Stimulated activated CD8-positive, alpha-beta memory T cell treated with anti-CD3 and anti-CD28 coated beads, Interleukin-7, amount 100 ng/mL, for 24 hours (primary cell): ENCODE data around the gene KIF18B.
A peak's percentile ranks its signal among the peaks of the same experiment; 100 is the strongest.

Experiments used
- DNase-seq: peaks from one replicate; pipeline ENCODE4 v3.0.0-alpha.2; 2020; ENCODE audit warnings: low read depth

The KIF18B gene

GRCh38 chr17:44947461-44948314 is at the start of gene KIF18B:
Gene KIF18B, minus strand, starts transcription at chr17:44947773. Its CDS starts 11,429 bp downstream, at chr17:44936344.
- peak; percentile 78 for DNase-seq

- no peak for DNase-seq
These were observed 48.7 kb upstream of the KIF18B start for GRCh38 chr17:44996304-44996703.

- no peak for DNase-seq
These were observed 47.9 kb upstream of the KIF18B start for GRCh38 chr17:44995436-44996001.

GRCh38 chr17:44992242-44992939 is 44.8 kb upstream of the KIF18B start:
- DNase-seq, result no peak

GRCh38 chr17:44990994-44991393 is 43.4 kb upstream of the KIF18B start:
- no peak for DNase-seq

GRCh38 chr17:44989552-44990138 is 42.1 kb upstream of the KIF18B start:
- no peak for DNase-seq

GRCh38 chr17:44988044-44988942 is 40.7 kb upstream of the KIF18B start:
- DNase-seq, result no peak

GRCh38 chr17:44983563-44983962 is 36.0 kb upstream of the KIF18B start:
- no peak for DNase-seq

GRCh38 chr17:44982113-44982702 is 34.6 kb upstream of the KIF18B start:
- no peak for DNase-seq

GRCh38 chr17:44981221-44981968 is 33.8 kb upstream of the KIF18B start:
- DNase-seq, result no peak

- DNase-seq, result no peak
These were observed 31.9 kb upstream of the KIF18B start for GRCh38 chr17:44979426-44979995.

- DNase-seq, result no peak
These were observed 31.2 kb upstream of the KIF18B start for GRCh38 chr17:44978807-44979206.

- DNase-seq, result no peak
These were observed 30.4 kb upstream of the KIF18B start for GRCh38 chr17:44977814-44978550.

- no peak for DNase-seq
These were observed 29.5 kb upstream of the KIF18B start for GRCh38 chr17:44977065-44977464.

- DNase-seq, result no peak
These were observed 28.6 kb upstream of the KIF18B start for GRCh38 chr17:44976206-44976605.

- no peak for DNase-seq
These were observed 25.4 kb upstream of the KIF18B start for GRCh38 chr17:44972953-44973352.

GRCh38 chr17:44971776-44972483 is 24.4 kb upstream of the KIF18B start:
- peak; percentile 38 for DNase-seq

- no peak for DNase-seq
These were observed 22.7 kb upstream of the KIF18B start for GRCh38 chr17:44970136-44970741.
